ENCODE results near the gene GUCY2D.
A peak's percentile ranks its signal among the peaks of the same experiment; 100 is the strongest.

Gene GUCY2D

DNA sequence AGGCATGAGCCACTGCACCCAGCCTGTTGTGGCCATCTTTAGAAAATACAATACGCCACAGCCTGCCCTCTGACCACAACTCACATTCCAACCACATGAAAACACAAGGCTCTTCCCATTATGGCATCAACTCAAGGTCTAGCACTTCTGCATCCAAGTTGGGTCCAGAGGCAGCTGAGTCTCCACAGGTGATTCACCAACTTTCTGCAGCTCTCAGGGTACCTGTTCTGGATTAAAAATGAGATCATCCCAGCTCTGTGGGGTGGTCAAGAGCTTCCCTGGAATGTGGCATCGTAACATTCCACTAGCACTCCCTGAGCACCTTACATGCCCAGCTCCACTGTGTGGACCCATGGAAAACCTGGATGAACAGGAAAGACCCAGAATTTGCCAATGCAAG is 9.9 kb upstream of the GUCY2D start:
- peak; percentile 32 for DNase-seq

DNA sequence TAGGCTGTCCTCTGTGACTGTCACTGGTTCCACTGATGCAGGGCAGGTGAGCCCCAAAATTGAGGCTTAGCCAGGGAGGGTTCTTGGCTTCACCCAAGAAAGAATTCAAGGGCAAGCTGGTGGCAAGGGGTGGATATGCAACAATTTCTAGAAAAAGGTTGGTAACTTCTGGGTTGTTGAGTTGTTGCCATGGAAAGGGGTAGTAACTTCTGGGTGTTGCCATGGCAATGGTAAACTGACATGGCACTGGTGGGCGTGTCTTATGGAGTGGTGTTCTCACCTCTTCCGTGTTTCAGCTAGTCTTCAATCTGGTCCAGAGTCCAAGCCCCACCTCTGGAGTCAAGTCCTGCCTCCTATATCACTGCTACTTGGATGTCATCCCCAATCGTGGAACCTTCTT is 9.5 kb upstream of the GUCY2D start:
- no peak for DNase-seq

DNA sequence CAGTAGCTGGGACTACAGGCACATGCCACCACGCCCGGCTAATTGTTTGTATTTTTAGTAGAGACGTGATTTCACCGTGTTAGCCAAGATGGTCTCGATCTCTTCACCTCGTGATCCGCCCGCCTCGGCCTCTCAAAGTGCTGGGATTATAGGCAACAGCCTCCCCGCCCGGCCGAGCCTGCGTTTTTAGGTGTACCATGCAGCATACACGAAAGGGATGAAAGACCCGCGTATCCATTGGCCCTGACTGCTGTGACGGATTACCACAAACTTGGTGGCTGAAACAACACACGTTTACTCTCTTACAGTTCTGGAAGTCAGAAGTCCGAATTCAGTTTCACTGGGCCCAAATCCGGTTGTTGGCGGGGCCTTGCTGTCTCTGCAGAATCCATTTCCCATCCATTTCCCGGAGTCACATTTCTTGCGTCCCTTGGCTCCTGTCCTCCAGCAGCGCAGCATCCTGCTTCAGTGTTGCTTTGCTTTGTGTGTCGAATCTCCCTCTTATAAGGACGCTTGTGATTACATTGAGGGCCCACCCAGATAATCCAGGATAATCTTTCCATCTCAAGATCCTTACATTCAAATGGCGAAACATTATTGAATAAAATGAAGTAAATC is 8.3 kb upstream of the GUCY2D start:
- no peak for DNase-seq

DNA sequence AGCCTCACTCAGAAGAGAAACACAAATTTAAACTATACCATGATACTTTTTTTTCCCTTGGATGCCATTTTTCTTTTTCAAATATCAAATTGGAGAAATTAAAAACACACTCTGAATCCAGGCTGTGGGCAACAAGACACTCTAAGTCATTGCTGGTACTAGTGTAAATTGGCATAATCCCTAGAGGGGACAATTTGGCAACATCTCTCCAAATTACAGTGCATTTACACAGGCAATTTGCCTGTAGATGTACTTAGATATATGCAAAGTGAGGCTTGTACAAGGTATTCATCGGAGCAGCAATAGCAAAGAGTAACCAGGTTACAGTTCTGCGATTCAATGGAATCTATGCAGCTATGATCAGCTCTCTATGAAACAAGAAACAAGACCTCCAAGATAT is 6.7 kb upstream of the GUCY2D start:
- DNase-seq: no peak

DNA sequence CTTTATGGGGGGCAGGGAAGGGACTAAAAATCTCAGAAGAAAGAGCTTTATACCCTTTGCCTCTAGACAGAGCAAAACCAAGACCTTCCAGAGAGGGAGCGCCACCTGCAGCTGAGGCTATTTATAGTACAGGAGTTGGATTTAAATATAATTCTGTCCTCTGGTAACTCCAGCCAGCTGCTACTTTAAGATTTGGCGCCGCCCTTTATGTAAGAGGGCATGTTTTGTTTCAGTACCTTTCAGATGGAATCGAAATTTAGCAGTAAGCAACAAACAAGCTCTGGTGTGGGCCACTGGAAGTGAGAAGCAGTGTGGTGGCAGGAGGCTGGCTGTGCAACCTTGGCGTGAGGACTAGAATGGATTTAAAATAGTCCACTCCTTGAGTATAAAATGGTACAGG is 5.2 kb upstream of the GUCY2D start:
- no peak for DNase-seq

DNA sequence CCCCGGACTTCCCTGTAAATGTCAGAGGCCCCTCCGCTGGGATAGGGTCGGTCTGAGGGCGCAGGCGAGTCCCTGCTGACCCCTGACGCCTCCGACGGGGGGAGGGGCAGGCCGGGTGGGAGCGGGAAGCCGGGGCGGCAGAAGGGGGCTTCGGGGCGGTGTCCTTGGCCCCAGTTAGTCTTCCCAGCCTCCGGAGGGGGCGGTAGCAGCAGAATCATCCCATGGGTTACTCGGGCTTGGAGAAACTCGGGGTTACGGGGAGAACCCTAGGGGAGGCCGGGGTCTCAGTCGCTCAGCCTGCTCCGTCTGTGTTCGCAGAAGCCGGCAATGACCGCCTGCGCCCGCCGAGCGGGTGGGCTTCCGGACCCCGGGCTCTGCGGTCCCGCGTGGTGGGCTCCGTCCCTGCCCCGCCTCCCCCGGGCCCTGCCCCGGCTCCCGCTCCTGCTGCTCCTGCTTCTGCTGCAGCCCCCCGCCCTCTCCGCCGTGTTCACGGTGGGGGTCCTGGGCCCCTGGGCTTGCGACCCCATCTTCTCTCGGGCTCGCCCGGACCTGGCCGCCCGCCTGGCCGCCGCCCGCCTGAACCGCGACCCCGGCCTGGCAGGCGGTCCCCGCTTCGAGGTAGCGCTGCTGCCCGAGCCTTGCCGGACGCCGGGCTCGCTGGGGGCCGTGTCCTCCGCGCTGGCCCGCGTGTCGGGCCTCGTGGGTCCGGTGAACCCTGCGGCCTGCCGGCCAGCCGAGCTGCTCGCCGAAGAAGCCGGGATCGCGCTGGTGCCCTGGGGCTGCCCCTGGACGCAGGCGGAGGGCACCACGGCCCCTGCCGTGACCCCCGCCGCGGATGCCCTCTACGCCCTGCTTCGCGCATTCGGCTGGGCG is 542 bp downstream of the GUCY2D start:
- DNase-seq: no peak

DNA sequence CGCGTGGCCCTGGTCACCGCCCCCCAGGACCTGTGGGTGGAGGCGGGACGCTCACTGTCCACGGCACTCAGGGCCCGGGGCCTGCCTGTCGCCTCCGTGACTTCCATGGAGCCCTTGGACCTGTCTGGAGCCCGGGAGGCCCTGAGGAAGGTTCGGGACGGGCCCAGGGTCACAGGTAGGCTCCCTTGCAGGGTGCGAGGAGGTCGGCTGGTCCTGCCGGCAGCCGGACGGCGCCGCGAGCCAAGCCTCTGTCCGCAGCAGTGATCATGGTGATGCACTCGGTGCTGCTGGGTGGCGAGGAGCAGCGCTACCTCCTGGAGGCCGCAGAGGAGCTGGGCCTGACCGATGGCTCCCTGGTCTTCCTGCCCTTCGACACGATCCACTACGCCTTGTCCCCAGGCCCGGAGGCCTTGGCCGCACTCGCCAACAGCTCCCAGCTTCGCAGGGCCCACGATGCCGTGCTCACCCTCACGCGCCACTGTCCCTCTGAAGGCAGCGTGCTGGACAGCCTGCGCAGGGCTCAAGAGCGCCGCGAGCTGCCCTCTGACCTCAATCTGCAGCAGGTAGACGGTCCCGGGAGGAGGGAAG is 1.3 kb downstream of the GUCY2D start:
- DNase-seq: no peak

DNA sequence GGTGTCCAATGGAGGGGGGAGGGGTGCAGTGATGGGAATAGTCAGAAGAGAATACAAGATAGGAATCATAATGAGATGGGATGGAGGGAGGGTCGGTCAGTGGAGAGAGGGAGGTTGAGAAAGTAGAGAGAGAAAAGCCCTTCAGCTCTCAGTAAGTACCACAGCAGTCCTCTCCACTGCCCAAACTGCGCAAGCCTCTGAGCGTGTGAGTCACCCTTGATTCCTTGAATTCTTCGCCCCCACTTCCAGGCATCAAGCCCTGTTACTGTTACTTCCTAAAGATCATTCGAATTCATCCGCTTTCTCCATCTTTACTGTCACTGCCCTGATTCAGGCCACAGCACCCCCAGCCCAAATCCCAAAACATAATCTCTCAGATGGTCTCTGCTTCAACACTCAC is 2.5 kb downstream of the GUCY2D start:
- DNase-seq: peak; percentile 58

DNA sequence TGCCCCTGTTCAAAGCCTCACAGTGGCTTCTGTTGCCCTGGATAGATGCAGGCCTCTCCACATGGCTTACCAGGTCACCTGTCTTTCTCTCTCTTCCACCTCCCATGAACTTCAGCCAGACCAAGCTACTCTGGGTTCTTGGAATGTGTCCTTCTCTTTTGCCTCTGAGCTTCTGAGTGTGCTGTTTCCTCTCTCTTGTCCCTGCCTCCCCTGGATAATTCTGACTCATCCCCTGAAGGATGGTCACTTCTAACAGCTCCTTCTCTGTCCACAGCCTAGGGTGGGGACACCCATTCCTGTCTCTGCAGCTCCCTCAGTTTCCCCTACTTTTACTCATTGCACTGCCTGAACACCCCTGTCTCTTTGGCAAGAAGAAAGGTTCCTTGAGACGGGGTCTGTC is 2.9 kb downstream of the GUCY2D start:
- DNase-seq: peak; percentile 29

DNA sequence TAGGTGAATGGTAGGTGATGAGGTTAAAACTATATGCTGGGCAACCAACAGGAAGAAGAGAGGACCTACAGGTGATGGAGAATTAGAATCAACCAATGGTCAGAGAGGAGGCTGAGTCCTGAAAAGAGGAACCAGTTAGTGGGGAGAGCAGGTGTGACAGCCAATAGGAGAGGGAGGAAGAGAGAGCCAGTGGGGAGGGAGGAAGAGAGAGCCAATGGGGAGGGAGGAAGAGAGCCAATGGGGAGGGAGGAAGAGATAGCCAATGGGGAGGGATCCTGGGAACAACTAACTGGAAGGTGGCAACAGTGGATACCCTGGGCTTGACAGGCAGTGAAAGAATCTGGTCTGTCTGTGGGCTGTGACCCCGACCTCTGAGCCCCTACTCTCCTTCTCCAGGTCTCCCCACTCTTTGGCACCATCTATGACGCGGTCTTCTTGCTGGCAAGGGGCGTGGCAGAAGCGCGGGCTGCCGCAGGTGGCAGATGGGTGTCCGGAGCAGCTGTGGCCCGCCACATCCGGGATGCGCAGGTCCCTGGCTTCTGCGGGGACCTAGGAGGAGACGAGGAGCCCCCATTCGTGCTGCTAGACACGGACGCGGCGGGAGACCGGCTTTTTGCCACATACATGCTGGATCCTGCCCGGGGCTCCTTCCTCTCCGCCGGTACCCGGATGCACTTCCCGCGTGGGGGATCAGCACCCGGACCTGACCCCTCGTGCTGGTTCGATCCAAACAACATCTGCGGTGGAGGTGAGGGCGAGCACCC is 3.7 kb downstream of the GUCY2D start:
- DNase-seq: no peak

DNA sequence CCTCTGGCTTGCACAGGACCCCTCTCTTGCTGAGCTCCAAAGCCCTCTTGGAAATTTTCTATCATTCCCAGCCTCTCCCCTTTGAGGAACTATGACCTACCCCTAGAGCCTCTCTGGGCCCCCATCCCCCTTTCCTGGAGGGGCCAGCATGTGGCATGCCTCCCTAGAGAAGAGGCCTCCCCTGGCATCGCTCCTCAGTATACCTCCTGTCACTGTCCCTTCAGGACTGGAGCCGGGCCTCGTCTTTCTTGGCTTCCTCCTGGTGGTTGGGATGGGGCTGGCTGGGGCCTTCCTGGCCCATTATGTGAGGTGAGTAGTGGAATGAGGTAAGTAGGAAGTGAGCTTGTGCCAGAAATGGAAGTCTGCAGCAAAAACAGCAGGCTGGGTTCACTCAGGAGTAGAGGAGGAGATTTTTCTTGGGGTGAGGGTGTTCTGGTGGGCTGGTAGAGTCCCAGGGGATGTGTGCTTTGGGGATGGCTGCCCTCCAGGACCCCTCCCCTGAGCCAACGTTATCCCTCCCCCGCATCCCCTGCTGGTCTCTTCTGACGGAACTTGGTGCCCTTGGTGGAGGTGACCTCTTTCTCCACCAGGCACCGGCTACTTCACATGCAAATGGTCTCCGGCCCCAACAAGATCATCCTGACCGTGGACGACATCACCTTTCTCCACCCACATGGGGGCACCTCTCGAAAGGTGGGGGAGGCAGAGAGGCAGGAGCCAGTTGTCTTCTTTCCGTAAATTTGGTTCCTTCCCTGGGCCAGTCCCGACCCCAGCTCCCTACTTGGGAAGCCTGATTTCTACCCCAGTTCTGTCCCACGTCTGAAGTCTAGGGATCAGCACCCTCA is 4.6 kb downstream of the GUCY2D start:
- no peak for DNase-seq

DNA sequence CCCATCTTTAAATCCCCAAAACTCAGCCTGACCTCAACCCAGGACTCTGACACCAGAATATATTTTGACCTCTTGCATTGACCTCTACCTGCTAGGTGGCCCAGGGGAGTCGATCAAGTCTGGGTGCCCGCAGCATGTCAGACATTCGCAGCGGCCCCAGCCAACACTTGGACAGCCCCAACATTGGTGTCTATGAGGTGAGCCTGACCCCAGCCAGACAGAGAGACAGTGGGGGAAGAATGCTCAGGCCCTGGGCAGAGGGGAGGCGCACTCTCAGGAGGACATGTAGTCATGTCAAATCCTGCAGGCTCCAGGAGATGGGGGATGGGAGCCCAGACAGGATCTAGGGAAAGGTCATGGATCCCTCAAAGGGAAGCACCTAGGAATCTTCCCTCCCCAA is 5.4 kb downstream of the GUCY2D start:
- no peak for DNase-seq

DNA sequence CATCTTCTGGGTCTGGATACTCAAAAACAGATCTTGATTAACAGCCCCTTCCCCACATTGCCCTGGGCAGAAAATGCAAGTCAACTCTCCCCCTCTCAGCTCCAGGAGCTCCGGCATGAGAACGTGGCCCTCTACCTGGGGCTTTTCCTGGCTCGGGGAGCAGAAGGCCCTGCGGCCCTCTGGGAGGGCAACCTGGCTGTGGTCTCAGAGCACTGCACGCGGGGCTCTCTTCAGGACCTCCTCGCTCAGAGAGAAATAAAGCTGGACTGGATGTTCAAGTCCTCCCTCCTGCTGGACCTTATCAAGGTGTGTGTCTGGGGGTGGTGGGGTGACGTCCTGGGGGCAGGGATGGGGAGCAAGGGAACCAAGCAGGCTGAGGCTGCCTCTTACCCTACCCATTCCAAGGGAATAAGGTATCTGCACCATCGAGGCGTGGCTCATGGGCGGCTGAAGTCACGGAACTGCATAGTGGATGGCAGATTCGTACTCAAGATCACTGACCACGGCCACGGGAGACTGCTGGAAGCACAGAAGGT is 9.7 kb downstream of the GUCY2D start:
- DNase-seq: no peak

DNA sequence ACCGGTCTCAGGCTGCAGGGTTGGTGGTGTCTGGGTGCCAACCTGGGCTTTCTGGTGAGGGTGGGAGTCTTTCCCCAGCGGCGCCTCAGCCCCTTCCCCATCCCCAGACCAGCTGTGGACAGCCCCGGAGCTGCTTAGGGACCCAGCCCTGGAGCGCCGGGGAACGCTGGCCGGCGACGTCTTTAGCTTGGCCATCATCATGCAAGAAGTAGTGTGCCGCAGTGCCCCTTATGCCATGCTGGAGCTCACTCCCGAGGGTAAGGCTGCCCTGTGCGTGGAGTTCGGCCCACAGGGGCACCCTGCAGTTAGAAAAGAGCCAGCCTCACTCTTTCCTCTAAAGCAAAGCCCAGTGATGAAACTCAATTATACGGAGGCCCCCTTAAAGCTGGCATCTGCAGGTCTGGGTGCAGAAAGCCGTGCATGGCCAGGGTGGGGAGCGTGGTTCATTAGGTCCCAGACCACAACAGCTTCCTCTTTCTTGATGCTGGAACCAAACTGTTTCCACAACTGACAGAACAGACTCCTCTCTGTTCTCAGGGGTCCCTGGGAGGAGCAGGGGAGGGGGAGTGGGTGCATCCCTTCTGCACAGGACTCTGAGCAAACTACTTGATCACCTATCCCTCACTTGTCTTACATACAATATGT is 10.7 kb downstream of the GUCY2D start:
- DNase-seq: no peak

DNA sequence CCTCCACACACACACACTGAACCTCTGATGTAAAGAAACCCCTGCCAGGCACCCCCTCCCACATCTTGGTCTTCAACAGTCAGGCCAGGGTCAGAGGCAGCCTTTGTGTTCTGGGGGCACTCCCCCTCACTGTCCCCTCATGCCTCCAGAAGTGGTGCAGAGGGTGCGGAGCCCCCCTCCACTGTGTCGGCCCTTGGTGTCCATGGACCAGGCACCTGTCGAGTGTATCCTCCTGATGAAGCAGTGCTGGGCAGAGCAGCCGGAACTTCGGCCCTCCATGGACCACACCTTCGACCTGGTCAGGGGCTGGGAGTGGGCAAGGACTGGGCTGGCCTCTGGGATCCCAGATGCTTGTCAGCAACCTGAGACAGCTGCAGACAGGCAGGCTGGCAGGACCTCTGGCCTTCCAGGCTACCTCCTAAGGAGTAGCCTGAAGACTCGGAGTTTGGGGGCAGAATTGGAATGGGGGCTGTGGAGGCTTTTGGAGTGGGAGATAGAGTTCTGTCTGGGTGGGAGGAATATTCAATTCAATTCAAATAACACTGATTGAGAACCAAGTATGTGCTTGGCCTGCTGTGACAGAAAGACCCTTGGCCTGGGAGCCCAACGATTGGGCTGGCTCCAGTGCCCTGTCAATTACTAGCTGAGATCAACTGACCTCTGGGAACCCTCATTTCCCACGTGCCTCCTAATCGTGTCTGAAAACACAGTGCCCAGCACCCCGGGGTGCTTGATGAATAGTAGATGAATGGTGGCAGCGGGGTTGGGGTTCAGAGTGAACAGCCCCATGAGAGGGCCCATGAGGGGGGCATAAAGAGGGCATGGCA is 11.5 kb downstream of the GUCY2D start:
- DNase-seq: no peak

DNA sequence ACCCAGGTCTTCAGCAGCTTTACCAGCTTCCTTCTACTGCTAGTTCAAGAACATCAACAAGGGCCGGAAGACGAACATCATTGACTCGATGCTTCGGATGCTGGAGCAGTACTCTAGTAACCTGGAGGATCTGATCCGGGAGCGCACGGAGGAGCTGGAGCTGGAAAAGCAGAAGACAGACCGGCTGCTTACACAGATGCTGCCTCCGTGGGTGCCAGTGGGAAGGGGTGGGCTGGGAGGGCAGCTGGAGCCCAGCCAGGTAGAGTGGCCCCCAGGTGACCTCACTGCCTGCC is 12.1 kb downstream of the GUCY2D start:
- no peak for DNase-seq

DNA sequence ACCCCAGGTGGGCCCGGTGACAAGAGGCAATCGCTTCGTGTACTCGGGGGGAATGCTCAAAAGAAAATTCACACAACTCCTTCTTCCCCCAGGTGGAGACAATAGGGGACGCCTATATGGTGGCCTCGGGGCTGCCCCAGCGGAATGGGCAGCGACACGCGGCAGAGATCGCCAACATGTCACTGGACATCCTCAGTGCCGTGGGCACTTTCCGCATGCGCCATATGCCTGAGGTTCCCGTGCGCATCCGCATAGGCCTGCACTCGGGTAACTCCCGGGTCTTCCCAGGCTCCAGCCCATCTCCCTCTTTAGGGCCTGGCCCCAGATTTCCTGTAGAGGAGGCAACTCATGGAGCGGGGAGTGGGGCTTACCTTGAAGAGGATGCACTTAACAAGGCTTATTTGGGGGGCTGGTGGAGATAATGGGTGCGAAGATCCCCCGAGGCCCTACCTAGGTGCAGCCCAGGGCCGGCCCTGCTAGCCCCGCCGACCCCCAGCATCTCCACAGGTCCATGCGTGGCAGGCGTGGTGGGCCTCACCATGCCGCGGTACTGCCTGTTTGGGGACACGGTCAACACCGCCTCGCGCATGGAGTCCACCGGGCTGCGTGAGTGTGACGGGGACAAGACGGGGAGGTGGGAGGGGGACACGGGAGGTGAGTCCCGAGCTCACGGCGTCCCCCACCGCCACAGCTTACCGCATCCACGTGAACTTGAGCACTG is 13.0 kb downstream of the GUCY2D start:
- DNase-seq: no peak

DNA sequence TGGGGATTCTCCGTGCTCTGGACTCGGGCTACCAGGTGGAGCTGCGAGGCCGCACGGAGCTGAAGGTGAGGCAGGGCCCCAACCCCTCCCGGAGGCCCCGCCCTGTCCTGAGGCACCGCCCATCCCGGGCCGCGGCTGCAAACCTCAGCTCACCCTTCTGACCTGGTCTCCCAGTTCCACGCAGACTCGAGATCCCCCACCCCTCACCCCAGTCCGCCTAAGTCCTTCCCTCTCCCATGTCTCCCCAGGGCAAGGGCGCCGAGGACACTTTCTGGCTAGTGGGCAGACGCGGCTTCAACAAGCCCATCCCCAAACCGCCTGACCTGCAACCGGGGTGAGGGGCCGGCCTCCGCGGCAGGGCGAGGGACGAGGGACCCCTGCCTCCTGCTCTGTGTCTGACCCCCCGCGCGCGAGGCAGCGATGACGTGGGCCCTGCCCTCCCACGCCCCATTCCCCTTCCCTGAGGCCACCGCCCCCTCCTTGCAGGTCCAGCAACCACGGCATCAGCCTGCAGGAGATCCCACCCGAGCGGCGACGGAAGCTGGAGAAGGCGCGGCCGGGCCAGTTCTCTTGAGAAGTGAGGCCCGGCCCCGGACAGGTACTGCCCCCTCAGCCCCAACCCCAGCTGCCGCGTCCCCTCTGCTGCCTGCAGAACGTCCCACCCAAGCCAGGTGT is 13.7 kb downstream of the GUCY2D start:
- no peak for DNase-seq

DNA sequence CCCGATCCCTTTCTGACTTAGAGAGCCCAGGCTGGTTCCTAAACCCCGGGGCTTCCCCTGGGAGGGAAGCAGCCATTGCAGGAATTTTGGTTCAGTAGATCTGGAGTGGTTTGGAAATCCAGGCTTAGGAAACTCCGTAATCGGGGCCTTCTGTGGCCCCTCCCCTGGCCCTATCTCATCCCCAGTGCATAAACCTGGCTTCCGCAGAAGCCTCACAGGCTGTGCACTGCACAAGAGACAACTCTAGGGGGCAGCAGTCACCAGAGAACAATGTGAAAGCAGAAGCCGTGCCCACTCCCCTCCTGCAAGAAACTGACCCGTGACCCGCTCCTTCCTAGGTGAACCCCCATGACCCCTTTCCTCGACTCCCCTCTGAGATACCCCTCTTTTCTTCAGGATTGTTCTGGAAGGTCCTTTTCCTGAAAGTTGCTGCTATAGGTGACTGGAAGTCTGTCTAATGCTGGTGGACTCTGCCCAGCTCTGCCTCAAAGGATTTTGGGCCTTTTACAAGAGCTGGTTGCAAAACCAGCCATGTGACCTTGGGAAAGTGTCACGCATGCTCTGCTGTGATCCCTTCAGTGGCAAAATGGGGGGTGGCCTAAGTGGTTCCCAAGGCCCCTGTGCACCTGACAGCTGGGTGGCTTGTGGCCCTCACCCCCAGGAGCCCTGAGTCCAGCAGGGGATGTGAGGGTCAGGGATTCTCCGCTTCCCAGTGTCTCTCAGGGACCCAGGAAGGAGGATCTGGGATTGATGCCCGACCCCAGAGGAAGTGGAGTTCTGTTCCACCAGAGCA is 14.4 kb downstream of the GUCY2D start:
- DNase-seq: no peak
